ENCODE results near the gene KCNK18. TPM values are rescaled to one million over a fixed set of nuclear protein-coding genes. Genes with fewer than 3 reads are reported as not detected.

The KCNK18 gene
- total and polyA plus RNA-seq, 2 donors (not counting 3 experiments of a cell fraction or from before 2014, with no cell fraction given): not detected

GRCh38 chr10:117175901-117176534 lies 21.3 kb upstream of the KCNK18 start:
- no peaks in the 10 kb centered on the region for H3K79me2 ChIP-seq (ENCODE audit: control insufficient read depth, insufficient read depth, low read length)
- ChIA-PET CTCF (interaction anchor here (0.6 to 10.1 kb wide), 22 partner anchors 8 to 494 kb away, joined by 3 to 344 read pairs (median 10); partner anchors contain the start of genes KCNK18 and SHTN1), POLR2A (no interaction called here)
- no TSS peak for BruUV-seq (replicated peaks)
- DNase-seq (ENCODE audit: low read depth, low spot score) (peak; percentile 79), FAIRE-seq (peak; percentile 88)
- H3K9me1 ChIP-seq (replicated peaks; ENCODE audit: control insufficient read depth, extremely low read depth, insufficient read depth, low read length): no peaks in the 10 kb centered on the region
- H3K9ac ChIP-seq (replicated peaks; ENCODE audit: extremely low read depth, insufficient read depth, low read length): no peak overlapping the region
- peaks cover 16 to 24% of the 10 kb centered on the region in 2 experiments for H3K27me3 ChIP-seq (ENCODE audit: control insufficient read depth in 2 of 2, insufficient read depth in 2 of 2, low read length in 2 of 2)
- dilution Hi-C loops (cut with MboI; ENCODE audit: extremely low pct_ligation_motif_present, low sequenced_read_pairs) (no loop called here), intact Hi-C loops (cut with micrococcal nuclease) (loop anchor here (1.0 to 2.0 kb wide), 6 partner anchors 171 to 494 kb away; partner anchors contain the start of genes HSPA12A and SHTN1)
- H3K9me3 ChIP-seq (replicated peaks; ENCODE audit: control insufficient read depth, insufficient read depth, low read length): no peaks in the 10 kb centered on the region
- peak overlapping the region in 2 of 3 experiments; percentile 16 to 33 for H3K4me3 ChIP-seq (replicated peaks in 1 of 3; ENCODE audit: insufficient read depth in 1 of 3, low read depth in 1 of 3, low read length in 3 of 3)
- no peak overlapping the region for H3K27ac ChIP-seq (ENCODE audit: insufficient read depth, low read depth, low read length)
- H4K20me1 ChIP-seq (replicated peaks; ENCODE audit: control insufficient read depth, extremely low read depth, insufficient read depth, low read length): no peaks in the 10 kb centered on the region
- TF ChIP-seq CTCF (IDR thresholded peaks at IDR 0.05; ENCODE audit: extremely low read depth in 1 of 2, insufficient read depth in 1 of 2, low read depth in 1 of 2, low read length in 2 of 2): peak; percentile 72 to 82
- no peak for TF ChIP-seq MAX (IDR thresholded peaks at IDR 0.05; ENCODE audit: insufficient read depth, insufficient read length)
- TF ChIP-seq MYC (IDR thresholded peaks at IDR 0.05; ENCODE audit: low read depth, low read length): no peak
- H2AFZ ChIP-seq (ENCODE audit: low read depth, low read length): peak overlapping the region; percentile 88
- no peaks in the 10 kb centered on the region for H3K36me3 ChIP-seq (ENCODE audit: control insufficient read depth in 2 of 2, extremely low read depth in 1 of 2, insufficient read depth in 2 of 2, low read length in 2 of 2)
- peak overlapping the region; percentile 66 for H3K4me2 ChIP-seq (ENCODE audit: insufficient read depth, low read length)
- peaks cover 9% of the 10 kb centered on the region for H3K4me1 ChIP-seq (ENCODE audit: control insufficient read depth, extremely low read depth, insufficient read depth, low read length)

GRCh38 chr10:117178190-117178589 lies 19.1 kb upstream of the KCNK18 start:
- no peak overlapping the region for H3K4me2 ChIP-seq (ENCODE audit: insufficient read depth, low read length)
- BruUV-seq (replicated peaks): no TSS peak
- ChIA-PET POLR2A (no interaction called here), CTCF (interaction anchor here (10.1 kb wide), 1 partner anchor 381 kb away, joined by 344 read pairs; no protein-coding TSS in a partner anchor)
- dilution Hi-C loops (cut with MboI; ENCODE audit: extremely low pct_ligation_motif_present, low sequenced_read_pairs): no loop called here
- no peak overlapping the region for H3K9ac ChIP-seq (replicated peaks; ENCODE audit: extremely low read depth, insufficient read depth, low read length)
- H3K27ac ChIP-seq (ENCODE audit: insufficient read depth, low read depth, low read length): no peak overlapping the region
- no peak overlapping the region for H2AFZ ChIP-seq (ENCODE audit: low read depth, low read length)
- TF ChIP-seq EZH2 (IDR thresholded peaks at IDR 0.05; ENCODE audit: borderline replicate concordance, low read depth, low read length, severe bottlenecking) (no peak), POLR2AphosphoS5 (IDR thresholded peaks at IDR 0.05; ENCODE audit: insufficient read depth, low read depth, low read length) (no peak), CTCF (IDR thresholded peaks at IDR 0.05; ENCODE audit: extremely low read depth in 1 of 2, insufficient read depth in 1 of 2, low read depth in 1 of 2, low read length in 2 of 2) (no peak), MAX (IDR thresholded peaks at IDR 0.05; ENCODE audit: insufficient read depth, insufficient read length) (no peak), FOS (IDR thresholded peaks at IDR 0.05; ENCODE audit: borderline replicate concordance, insufficient read depth, low read length) (no peak), JUN (IDR thresholded peaks at IDR 0.05; ENCODE audit: borderline replicate concordance, insufficient read depth, insufficient read length, low read depth) (no peak), GATA2 (IDR thresholded peaks at IDR 0.05; ENCODE audit: insufficient read depth, insufficient read length, low read depth, low read length) (no peak), MYC (IDR thresholded peaks at IDR 0.05; ENCODE audit: low read depth, low read length) (no peak), POLR2A (IDR thresholded peaks at IDR 0.05; ENCODE audit: low read depth, low read length) (no peak)
- H3K4me1 ChIP-seq (ENCODE audit: control insufficient read depth, extremely low read depth, insufficient read depth, low read length): peaks cover 9% of the 10 kb centered on the region
- H3K4me3 ChIP-seq (replicated peaks in 1 of 3; ENCODE audit: insufficient read depth in 1 of 3, low read depth in 1 of 3, low read length in 3 of 3): no peak overlapping the region
- H3K36me3 ChIP-seq (ENCODE audit: control insufficient read depth in 2 of 2, extremely low read depth in 1 of 2, insufficient read depth in 2 of 2, low read length in 2 of 2): no peaks in the 10 kb centered on the region
- H3K9me3 ChIP-seq (replicated peaks; ENCODE audit: control insufficient read depth, insufficient read depth, low read length): no peaks in the 10 kb centered on the region
- FAIRE-seq (no peak), DNase-seq (ENCODE audit: low read depth, low spot score) (no peak)
- H3K27me3 ChIP-seq (ENCODE audit: control insufficient read depth in 2 of 2, insufficient read depth in 2 of 2, low read length in 2 of 2): peaks cover 0 to 10% of the 10 kb centered on the region in 2 experiments
- intact Hi-C loops (cut with micrococcal nuclease): no loop called here
- no peaks in the 10 kb centered on the region for H3K79me2 ChIP-seq (ENCODE audit: control insufficient read depth, insufficient read depth, low read length)
- H4K20me1 ChIP-seq (replicated peaks; ENCODE audit: control insufficient read depth, extremely low read depth, insufficient read depth, low read length): no peaks in the 10 kb centered on the region
- no peaks in the 10 kb centered on the region for H3K9me1 ChIP-seq (replicated peaks; ENCODE audit: control insufficient read depth, extremely low read depth, insufficient read depth, low read length)
